ENCODE measurements around the gene EPHA6.
"Not testable (repeated sequence)": the region's sequence is repeated elsewhere in the genome, so short reads cannot be mapped to it uniquely, and the experiment has no call there.

The EPHA6 gene

DNA sequence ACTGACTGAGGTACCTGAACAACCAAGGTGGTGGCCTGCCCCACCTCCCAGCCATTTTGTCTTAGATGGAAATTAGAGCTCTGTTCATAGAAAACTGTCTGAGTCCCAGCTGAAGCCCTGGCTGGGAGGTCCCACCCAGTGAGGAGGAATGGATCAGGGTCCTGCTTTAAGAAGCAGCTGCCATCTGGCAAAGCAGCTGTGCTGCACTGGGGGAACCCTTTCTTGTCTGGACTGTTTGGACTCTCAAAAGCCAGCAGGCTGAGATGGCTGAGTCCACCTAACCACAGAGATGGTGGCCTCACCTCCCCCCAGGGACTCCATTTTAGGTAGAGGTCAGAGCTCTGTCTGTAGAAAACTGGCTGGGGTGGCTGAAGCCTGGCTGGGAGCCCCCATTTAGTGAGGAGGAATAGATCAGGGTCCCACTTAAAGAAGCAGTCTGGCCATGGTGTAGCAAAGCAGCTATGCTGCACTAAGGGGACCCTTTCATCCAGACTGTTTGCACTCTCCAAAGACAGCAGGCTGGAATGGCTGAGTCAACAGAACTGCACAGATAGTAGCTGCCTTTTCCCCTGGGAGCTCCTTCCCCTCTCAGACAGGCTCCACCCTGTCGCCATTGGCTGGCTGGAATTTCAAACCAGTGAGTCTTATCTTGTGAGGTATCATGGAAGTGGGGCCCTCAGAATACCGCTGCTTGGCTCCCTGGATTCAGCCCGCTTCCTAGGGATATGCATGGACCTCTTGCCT lies 116.9 kb downstream of the EPHA6 start:
- DNase-seq = no peak

DNA sequence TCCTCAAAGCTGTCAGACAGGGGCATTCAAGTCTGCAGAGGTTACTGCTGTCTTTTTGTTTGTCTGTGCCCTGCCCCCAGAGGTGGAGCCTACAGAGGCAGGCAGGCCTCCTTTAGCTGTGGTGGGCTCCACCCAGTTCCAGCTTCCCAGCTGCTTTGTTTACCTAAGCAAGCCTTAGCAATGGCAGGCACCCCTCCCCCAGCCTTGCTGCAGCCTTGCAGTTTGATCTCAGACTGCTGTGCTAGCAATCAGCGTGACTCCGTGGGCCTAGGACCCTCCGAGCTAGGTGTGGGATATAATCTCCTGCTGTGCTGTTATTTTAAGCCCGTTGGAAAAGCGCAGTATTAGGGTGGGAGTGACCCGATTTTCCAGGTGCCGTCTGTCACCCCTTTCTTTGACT lies 127.7 kb downstream of the EPHA6 start:
- DNase-seq = not testable (repeated sequence)

GRCh38 chr3:96958856-96959255 lies 144.5 kb downstream of the EPHA6 start:
- DNase-seq = no peak

DNA sequence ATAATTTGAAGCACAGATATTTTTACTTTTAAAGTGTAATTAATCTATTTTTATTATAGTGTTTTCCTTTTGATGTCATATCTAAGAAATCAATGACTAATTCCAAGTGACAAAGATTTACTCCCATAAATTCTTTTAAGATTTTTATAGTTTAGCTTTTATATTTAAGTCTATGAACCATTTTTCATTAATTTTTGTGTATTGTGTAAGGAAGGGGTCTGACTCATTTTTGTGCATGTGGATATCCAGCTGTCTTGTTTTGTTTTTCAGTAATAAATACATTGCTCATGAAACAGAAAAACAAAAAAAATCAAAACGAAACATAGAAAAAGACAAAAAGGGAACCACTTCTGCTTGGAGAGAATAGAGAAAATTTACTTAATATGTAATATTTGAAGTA lies 145.1 kb downstream of the EPHA6 start:
- no peak for DNase-seq

DNA sequence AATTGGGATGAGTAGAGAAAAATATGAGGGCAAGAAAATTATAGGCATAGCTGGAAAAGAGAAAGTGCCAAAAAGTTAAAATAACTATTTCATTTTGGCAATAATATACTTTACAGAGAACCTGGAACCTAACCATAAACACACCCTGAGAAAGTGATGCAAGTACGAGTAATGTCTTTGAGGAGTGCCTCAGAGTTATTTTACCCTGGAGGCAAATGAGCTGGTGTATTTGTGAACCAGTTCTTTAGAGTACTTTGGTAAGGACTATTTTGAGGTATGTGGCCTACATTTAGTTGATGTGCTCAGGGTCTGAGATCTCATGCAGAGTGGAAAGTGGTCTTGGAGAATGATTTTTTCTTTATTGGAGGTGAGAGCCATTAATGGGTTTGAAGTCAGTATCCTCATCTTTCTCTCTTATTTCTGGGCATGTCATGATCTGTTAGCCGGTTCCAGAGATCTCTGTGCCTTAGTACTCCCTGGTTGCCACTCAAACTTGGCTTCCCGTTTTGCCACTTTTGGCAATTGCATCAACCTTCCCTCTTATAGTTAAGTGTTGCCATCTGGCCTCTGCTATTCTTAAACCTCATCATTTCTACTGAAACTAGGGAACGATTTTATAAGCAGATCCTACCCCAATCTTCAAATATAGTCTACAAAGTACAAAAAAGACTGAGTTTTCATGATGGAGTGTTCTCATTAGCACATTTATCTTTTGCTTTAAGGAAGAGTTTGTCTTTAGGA lies 145.7 kb downstream of the EPHA6 start:
- DNase-seq = no peak

DNA sequence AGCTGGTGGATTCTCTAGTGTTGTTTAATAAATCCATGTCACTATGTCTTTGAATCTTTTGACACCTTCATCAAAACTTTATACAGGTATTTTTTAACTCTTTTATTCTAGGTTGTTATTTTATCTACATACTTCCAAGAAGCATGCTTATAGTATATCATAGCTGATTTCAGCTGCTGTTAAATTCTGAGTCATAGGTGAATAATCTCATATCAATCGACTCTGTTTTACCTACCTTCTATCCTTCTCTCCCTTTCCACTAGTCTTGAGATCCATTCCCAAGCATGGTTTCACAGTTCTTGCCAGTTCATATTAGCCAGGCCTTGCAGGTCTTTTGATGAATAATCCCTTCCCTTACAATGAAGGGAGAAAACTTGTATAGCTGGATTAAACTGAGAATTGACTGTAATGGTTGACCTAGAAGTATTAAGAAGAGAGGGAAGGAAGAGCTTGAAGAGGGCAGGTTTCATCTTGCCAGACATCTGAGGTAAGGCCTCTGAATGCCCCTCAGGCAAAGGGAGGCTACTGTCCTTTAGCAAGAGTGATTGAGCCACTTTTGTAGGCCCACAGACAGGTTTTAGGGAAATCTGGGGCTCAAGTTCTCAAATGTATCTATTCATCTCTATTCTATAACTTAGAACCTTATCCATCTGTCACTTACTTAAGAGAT lies 146.4 kb downstream of the EPHA6 start:
- DNase-seq = no peak

GRCh38 chr3:96961576-96961975 lies 147.2 kb downstream of the EPHA6 start:
- no peak for DNase-seq

DNA sequence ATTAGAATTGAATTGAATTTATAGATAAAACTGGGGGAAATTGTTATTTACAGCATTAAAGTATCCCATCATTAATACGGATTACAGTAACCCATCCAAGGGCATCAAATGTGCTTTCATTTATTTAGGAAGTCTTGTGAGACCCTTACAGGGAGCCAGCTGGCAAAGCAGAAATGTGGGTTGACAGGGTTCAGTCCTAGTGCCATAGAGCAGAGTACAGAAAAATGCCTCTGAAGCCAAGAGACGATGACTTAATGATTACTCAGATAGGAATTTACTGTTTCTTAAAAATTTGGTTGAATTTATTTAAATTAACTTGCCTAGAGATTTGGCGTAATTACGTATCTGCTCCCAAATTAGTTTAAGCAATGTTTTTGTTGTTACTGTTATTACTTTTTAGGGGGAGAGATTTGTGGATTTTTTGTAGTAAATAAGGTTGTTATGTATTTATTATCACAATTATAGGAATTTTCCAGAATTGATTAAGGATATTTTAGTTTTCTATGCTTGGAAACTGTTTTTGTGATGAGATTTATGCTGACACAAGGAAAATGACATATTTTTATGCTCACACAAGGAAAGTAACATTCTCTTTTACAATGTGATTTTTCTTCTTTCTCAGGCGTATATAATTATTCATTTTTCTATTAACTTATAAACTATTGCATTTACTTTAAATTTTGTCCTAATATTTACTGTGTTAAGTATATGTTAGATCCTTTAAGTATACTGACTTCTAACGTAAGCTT lies 152.0 kb downstream of the EPHA6 start:
- DNase-seq = no peak

DNA sequence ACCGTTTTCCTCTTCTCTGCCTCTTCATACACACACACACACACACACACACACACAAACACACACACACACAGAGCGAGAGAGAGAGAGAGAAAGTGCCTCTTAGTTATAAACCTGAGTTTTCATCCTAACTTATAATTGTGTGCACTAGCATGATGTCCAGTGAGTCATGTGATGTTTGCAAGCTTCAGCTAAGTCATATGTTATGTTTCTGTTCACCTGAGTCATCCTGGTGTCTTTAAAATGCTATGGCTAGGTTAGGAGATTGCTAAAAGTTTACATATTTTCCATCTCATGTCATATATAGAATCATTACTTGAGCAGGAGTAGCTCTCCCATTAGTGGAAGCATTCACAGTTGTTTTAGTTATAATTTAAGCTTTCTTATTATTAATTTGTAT lies 155.8 kb downstream of the EPHA6 start:
- no peak for DNase-seq

DNA sequence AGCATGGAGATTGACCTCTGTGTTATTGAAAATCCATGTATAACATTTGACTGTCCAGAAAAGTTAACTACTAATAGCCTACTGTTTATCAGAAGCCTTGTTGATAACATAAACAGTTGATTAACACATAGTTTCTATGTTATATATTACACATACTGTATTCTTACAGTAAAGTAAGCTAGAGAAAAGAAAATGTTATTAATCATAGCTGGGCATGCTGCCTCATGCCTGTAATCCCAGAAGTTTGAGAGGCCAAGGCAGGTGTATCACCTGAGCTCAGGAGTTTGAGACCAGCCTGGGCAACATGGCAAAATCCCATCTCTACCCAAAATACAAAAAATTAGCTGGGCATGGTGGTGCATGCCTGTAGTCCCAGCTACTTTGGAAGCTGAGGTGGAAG lies 163.3 kb downstream of the EPHA6 start:
- DNase-seq = no peak

DNA sequence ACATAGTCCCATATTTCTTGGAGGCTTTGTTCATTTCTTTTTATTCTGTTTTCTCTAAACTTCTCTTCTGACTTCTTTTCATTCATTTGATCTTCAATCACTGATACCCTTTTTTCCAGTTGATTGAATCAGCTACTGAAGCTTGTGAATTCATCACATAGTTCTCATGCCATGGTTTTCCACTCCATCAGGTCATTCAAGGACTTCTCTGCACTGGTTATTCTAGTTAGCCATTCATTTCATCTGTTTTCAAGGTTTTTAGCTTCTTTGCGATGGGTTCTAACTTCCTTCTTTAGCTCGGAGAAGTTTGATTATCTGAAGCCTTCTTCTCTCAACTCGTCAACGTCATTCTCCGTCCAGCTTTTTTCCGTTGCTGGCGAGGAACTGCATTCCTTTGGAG lies 169.3 kb downstream of the EPHA6 start:
- DNase-seq = not testable (repeated sequence)

- DNase-seq = no peak
Observed at GRCh38 chr3:96986241-96986640, 171.8 kb downstream of the EPHA6 start.

DNA sequence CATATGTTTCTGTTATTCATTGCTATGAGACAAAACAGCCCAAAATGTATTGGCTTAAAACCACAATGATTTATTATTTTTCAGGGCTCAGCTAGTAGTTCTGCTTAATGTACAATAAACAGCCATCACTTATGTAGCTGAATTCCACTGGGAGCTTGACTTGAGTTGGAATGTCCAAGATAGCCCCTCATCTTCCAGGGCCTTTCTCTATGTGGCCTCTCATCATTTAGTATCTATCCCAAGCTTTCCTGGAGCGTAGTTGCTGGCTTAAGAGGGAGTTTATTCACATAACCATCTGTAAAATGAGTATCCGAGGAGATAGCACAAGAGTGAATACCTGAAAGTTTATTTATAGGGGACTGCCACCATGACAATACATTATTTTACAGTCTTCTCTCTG lies 176.8 kb downstream of the EPHA6 start:
- DNase-seq = no peak

- no peak for DNase-seq
Observed at GRCh38 chr3:96991800-96992365, 177.5 kb downstream of the EPHA6 start.

GRCh38 chr3:96994988-96995387 lies 180.6 kb downstream of the EPHA6 start:
- DNase-seq = no peak

DNA sequence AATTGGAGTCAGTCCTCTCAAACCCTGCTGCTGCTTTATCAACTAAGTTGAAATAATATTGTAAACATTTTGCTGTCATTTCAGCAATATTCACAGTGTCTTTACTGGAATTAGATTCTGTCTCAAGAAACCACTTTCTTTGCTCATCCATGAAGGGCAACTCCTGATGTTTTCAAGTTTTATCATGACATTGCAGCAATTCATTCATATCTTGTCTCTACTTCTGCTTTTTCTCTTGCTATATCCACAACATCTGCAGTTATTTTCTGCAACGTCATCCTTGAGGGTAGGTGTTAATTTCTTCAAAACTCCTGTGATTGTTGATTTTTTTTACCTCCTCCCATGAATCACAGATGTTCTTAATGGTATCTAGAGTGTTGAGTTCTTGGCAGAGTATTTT lies 181.6 kb downstream of the EPHA6 start:
- peak; percentile 29 for DNase-seq

GRCh38 chr3:97001611-97002010 lies 187.2 kb downstream of the EPHA6 start:
- DNase-seq = no peak

DNA sequence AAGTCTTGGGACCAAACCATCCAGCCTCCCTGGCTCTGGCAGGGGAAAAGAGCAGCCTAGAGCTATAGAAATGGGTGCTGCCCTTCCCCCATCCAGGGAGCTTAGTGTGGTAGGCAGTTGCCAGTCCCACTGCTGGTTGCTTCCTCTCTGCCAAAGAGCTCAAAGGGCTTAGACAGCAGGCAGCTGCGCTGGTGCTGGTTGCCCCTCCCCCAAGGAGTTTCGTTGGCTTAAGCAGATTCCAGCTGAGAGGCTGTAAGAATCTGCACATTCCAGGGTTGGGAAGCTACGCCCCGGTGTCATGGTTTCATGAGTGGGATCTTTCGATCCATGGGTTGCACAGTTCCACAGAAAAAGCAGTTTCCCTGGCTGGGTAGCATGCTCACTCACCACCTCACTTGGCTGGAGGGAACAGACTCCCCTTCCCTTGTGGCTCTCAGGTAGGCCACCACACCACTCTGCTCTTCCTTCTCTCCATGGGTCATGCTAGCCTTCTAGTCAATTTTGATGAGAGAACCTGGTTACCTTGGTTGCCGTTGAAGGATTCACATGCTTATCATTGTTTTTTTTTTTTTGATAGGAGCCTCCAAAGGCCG lies 195.1 kb downstream of the EPHA6 start:
- no peak for DNase-seq

GRCh38 chr3:97010881-97011657 lies 196.7 kb downstream of the EPHA6 start:
- no peak for DNase-seq

DNA sequence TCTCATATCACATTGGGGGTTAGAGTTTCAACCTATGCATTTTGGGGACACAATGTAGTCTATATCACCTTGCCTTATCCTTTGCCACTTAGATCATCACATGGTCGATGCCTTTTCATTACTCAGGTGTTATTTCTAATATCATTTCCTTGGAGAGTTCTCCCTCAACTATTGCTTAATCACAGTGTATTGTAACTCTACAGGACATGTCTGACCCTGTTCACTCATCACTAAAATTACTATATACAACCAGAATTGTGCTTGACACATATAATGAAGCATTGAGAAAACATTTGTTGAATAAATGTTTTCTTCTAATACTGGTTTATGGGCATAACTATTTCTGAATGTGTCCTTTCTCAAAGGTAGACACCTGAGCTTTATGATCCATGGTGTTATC lies 207.4 kb downstream of the EPHA6 start:
- no peak for DNase-seq

DNA sequence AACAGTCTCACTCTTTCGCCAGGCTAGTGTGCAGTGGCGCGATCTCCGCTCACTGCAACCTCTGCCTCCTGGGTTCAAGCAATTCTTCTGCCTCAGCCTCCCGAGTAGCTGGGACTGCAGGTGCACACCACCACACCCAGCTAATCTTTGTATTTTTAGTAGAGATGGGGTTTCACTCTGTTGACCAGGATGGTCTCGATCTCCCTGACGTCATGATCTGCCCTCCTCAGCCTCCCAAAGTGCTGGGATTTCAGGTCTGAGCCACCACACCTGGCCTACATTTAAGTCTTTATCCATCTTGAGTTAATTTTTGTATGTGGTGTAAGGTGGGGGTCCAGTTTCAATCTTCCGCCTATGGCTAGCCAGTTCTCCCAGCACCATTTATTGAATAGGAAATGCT lies 211.2 kb downstream of the EPHA6 start:
- not testable (repeated sequence) for DNase-seq

- DNase-seq = no peak
Observed at GRCh38 chr3:97029972-97030371, 215.6 kb downstream of the EPHA6 start.

All from hematopoietic multipotent progenitor cell treated with erythropoietin and hydrocortisone succinate and interleukin-3 and kit ligand, for 6 days (in vitro differentiated cells).